Raji (cell line): ENCODE results near the gene CPSF6.

ENCODE experiments used
- POLR2A ChIP-seq: IDR thresholded peaks from 2 replicates; pipeline ENCODE4 v1.6.1; 2011; ENCODE audit warnings: low read depth, low read length, control low read depth; ENCODE audit not compliant: insufficient read depth

The CPSF6 gene

GRCh38 chr12:69284131-69284530 is 44.8 kb downstream of the CPSF6 start:
- TF ChIP-seq POLR2A, result no peak

- TF ChIP-seq POLR2A, result no peak
Observed at GRCh38 chr12:69287556-69287955, 48.2 kb downstream of the CPSF6 start.

- TF ChIP-seq POLR2A, result no peak
Observed at GRCh38 chr12:69290545-69291277, 51.3 kb downstream of the CPSF6 start.

- TF ChIP-seq POLR2A, result no peak
Observed at GRCh38 chr12:69291278-69291593, 51.9 kb downstream of the CPSF6 start.

- no peak for TF ChIP-seq POLR2A
Observed at GRCh38 chr12:69298133-69298532, 58.8 kb downstream of the CPSF6 start.

- no peak for TF ChIP-seq POLR2A
Observed at GRCh38 chr12:69298947-69299346, 59.6 kb downstream of the CPSF6 start.

- TF ChIP-seq POLR2A, result no peak
Observed at GRCh38 chr12:69304284-69304683, 64.9 kb downstream of the CPSF6 start.

GRCh38 chr12:69309461-69309860 is 70.1 kb downstream of the CPSF6 start:
- TF ChIP-seq POLR2A, result no peak

GRCh38 chr12:69313209-69313608 is 73.8 kb downstream of the CPSF6 start:
- TF ChIP-seq POLR2A, result no peak

GRCh38 chr12:69318225-69318624 is 78.9 kb downstream of the CPSF6 start:
- TF ChIP-seq POLR2A, result no peak

GRCh38 chr12:69321351-69321750 is 82.0 kb downstream of the CPSF6 start:
- TF ChIP-seq POLR2A, result no peak
